GM03348 (cell line): ENCODE results near the gene RCAN2.

Source experiments
- DNase-seq: peaks from one replicate; pipeline ENCODE4 v3.0.0; 2012; ENCODE audit warnings: low spot score

Gene RCAN2

DNA sequence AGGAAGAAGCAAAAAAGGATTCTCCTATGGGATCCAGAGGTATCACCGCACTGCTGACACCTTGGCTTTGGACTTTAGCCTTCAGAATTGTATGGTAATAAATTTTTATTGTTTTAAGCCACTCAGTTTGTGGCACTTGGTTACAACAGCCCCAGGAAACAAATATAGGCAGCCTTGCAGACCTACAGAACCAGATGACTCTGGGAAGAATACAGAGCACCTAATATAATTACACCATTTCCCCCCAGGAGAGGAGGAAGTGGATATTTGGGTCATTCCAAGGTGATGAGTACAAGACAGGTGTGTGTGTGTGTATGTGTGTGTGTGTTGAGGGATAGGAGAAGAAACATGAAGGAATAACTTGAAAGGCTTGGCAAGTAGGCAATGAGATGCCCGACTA lies 236.3 kb downstream of the RCAN2 start:
- DNase-seq, result no peak

DNA sequence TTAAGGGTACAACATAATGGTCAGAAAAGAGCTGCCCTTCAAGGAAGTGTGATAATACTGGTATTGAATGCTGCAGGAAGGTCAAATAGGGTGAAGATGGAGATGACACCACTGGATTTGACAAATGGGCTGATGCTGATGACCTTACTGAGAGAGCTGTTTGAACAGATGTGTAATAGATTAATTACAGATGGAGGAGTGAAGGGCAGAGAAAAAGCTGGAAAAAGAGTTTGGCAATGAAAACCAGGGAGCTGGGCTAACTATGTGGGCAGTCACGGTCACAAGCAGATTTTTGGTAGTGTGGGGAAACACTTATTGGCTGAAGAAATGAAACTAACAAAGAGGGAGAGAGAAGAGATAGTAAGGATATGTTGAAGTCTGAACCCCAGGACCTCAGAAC lies 236.9 kb downstream of the RCAN2 start:
- peak; percentile 41 for DNase-seq

DNA sequence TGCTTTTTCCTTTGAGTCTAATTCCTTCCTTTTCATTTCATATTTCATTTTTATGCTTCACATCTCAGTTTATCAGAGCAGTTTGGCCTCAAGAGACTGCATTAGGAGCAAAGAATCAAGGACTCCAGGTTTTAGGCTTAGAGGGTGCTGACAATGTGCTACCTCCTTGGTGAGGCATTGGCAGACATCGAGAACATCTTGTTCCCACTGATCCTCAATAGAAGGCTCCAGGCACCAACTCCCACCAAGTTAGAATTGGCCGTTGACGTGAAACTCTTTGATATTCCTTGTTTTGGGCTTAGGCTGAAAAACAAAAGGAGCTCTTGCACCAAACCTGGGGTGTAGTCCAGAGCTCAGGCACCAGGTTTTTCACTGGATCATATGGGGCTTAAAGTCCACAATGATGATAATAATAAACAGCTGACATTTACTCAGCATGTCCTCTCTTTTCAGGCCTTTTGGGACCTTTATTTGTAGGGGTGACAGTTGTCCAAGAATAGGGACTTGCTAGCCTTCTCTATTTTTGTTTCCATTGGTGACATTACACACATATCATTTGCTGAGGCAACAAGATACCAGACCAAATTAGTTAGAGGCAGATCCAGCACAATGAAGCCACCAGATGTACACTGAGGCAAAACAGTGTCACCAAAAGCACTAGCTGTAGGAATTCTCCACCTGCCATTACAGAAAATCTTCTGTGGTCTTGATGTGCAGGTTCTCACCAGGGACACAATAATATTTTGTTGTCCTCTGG lies 239.5 kb downstream of the RCAN2 start:
- no peak for DNase-seq

DNA sequence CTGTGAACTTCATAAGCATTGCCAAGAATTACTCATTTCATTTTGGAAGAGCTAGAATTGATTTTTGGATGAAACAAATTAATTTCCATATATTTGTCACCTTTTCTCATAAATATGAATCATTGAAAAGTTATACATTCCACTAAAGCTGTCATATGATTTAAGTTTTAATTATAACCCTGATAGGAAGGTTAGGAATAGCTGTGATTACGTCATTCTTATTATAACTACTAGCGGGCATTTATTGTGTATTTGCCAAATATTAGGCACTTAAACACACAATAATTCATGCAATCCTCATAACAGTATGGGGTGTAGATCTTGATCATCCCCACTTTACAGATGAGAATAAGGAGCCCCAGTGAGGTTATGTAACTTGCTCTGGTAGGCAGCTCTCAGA lies 243.1 kb downstream of the RCAN2 start:
- DNase-seq, result no peak

- DNase-seq, result no peak
Observed at GRCh38 chr6:46246727-46247126, 244.5 kb downstream of the RCAN2 start.

DNA sequence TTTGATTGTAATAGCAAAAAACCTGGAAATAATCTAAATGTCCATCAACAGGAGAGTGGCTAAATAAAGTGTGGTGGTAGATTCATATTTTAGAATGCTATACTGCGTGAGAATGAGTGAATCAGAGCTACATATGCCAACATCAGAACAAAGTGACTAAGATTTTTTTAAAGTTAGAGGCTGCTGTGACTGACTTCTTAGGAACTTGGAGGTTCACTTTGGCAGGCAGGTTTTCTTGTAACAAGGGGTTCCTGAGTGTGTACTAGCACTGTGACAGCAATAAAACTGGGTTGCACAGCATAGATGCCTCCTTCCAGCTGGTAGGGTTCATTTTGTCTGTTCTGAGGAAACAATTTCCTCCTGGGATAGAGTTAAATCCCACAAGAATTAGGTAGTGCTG lies 245.2 kb downstream of the RCAN2 start:
- peak; percentile 53 for DNase-seq

DNA sequence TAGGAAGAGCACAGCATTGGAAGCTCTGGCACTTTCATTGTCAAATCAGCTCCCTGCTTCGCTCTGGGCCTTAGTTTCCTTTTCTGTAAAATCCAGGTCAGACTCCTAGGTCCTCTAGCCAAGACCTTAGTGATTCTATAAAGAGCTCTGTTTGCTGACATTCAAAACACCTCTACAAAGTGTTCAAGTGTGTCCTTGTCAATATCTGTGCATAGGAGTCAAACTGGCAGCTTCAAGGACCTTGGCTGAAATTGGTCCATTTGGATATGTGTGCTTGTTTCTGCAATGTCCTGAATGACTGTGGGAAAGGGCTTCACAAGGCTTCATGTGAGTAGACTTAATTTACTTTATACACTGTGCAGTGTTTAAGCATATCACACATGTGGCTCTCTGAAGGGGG lies 246.6 kb downstream of the RCAN2 start:
- DNase-seq, result no peak

DNA sequence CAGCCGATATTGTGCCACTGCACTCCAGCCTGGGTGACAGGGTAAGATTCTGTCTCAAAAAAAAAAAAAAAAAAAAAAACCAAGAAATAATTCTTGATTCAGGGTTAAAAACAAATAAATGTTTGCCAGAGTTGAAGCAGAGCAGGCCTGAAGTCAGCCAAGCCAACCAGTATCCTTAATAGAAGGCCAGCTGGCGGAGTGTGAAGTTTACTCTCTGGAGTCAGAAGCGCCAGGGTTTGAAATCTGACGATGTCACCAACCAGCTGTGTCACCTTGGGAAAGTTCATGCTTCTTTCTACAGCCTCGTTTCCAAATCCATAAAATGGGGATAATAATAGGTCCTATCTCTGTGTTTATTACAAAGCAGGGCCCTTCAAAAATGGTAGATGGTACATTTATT lies 247.5 kb downstream of the RCAN2 start:
- DNase-seq, result no peak

- DNase-seq, result no peak
Observed at GRCh38 chr6:46242921-46243320, 248.3 kb downstream of the RCAN2 start.

DNA sequence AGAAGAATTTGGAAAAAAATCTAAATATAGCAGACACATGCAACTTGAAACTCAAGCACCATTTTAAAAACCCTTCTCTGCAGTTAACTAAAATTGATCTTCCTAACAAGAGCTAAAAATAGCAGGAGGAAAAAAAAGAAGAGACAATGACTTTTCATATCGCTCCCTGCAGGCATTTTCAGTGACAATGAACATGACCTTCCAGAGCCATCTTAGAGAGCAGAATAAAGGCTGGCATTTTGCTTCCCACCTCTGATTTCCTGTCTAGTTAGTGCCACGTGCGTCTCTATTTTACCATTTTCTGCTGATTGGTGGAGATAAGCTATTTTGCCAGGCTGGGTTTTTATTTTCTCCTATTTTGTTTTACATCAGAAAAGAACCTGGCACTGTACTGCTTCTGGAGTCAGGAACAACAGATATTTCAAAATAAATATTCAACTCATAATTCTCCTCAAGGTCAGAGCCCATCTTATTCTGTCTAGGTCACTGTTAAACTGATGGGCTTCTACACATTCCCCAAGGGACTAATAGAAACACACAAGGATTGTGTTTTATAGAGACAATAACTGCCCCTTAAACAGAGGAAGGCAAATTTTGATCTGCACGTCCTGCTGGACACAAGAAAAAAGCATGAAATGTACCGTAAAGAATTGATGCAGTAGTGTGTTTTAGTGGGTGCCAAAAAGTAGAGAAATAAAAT lies 250.2 kb downstream of the RCAN2 start:
- DNase-seq, result no peak

DNA sequence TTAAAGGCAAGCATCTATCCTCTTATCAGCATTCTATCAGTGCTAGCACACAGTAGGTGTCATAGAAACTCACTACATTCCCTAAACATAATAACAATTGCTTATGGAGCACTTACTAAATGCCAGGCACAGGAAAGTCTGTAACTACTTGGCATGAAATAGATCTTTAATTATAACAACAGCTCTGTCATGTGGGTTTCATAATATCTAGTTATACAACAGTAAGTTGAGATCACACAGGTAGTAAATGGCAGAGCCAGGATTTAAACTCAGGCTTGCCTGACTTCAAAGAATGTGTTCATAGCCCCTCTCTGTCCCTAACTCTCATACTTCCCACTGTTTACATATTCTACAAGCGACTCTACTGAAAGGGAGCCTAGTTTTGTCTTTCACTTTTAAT lies 254.5 kb downstream of the RCAN2 start:
- no peak for DNase-seq

DNA sequence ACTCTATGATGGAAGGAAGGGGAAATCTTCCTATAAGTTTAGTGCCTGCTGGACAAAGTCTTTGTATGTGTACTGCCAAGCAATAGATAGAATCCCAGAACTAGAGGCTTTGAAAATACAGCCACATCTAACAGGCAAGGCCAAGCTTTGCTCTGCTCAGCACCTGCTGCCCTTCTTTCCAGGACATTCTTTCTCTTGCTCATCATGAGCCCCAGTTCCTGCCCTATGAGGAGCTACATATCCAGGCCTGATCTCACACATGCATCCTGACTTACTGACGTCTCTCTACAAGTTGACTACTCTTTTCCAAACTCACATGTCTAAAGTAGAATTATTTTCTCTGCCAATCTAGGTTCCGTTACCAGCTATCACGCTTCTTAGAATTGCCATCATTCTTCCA lies 256.0 kb downstream of the RCAN2 start:
- DNase-seq, result no peak

DNA sequence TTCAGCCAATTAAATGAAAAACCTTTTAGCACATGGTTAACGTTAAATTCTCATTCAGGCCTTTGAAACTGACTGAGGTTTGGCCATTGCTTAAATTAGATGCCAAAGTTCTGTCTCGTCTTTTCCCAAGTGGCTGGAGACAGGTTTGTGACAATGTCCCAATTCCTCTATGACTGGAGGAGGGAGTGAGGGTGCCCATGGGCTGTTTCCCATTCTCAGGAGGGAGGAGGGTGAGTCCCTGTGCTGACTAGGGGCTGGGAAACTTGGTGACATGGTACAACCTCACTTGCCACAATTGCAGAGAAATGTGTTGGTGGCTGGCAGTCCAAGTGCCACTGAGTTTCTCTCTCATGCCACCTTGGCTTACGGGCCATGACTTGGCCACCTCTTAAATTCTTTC lies 256.5 kb downstream of the RCAN2 start:
- no peak for DNase-seq

- DNase-seq, result no peak
Observed at GRCh38 chr6:46234156-46234556, 257.1 kb downstream of the RCAN2 start.

- no peak for DNase-seq
Observed at GRCh38 chr6:46233129-46233528, 258.1 kb downstream of the RCAN2 start.

- no peak for DNase-seq
Observed at GRCh38 chr6:46222286-46222685, 269.0 kb downstream of the RCAN2 start.

- DNase-seq, result peak; percentile 69
Observed at GRCh38 chr6:46221222-46221793, 269.9 kb downstream of the RCAN2 start.

GRCh38 chr6:46220352-46221221 lies 270.7 kb downstream of the RCAN2 start:
- no peak for DNase-seq

DNA sequence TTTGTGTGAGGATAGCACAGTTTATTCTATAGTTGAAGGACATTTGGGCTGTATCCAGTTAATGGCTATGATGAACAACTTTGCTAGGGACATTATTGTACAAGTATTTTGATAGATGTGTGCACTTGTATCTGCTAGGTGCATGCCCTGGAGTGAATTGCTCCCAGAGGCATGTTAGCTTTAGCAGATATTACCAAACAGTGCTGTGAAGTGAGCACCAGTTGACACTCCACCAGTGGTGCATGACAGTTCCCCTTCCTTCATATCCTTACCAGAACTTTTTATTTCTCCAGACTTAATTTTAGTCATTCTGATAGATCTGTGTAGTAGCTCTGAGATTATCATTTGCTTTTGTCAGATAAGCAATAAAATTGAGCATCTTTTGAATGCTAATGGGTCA lies 271.6 kb downstream of the RCAN2 start:
- DNase-seq, result no peak

- DNase-seq, result no peak
Observed at GRCh38 chr6:46218457-46218856, 272.8 kb downstream of the RCAN2 start.

DNA sequence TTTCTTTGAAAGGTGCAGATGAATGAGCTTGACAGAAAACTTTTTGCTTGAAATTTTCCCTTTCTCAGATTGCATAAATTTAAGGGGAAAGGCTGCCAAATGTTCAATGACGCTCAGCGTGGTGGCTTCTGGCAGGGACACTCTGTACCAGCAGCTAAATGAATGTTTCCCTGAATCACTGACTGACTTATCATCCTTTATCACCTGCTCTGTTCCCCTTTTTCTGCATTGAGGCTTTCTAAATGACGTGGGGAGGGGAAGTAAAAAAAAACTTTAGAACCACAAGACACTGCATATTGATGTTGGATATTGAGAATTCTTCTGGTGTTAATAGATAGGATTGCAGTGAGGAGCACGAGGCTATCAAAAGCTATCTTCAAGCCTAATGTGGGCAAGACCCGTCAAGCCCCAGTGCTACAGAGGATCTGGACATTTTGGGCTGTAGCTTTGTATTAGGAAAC lies 273.5 kb downstream of the RCAN2 start:
- no peak for DNase-seq

DNA sequence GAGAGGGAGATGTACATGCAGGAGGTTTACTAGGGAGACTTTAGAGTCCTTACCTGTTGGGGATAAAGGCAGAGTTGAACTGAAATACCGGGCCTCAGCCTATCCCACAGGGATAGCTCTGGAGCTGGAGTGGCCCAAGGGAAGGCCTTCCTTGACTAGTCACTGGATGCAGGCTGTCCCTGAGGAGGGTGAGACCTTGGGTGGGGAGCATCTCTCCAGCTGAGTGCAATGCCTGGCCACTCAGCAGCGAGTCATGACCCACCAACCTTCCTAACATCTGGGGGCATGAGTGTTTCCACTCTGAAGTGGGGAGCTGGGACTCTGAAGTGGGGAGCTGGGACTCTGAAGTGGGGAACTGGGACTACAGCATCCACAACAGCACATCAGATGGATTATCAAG lies 274.4 kb downstream of the RCAN2 start:
- DNase-seq, result no peak
